HG03442 (cell line): ENCODE data around the gene GCH1.
"Not testable (repeated sequence)": the region's sequence is repeated elsewhere in the genome, so short reads cannot be mapped to it uniquely, and the experiment has no call there.

Experiments used
- ATAC-seq: cut with Tn5 transposase; IDR thresholded peaks from one replicate; pipeline ENCODE4 v1.9.1; 2021; ENCODE audit warnings: mild to moderate bottlenecking, moderate library complexity; ENCODE audit not compliant: unreplicated experiment

GCH1 gene

DNA sequence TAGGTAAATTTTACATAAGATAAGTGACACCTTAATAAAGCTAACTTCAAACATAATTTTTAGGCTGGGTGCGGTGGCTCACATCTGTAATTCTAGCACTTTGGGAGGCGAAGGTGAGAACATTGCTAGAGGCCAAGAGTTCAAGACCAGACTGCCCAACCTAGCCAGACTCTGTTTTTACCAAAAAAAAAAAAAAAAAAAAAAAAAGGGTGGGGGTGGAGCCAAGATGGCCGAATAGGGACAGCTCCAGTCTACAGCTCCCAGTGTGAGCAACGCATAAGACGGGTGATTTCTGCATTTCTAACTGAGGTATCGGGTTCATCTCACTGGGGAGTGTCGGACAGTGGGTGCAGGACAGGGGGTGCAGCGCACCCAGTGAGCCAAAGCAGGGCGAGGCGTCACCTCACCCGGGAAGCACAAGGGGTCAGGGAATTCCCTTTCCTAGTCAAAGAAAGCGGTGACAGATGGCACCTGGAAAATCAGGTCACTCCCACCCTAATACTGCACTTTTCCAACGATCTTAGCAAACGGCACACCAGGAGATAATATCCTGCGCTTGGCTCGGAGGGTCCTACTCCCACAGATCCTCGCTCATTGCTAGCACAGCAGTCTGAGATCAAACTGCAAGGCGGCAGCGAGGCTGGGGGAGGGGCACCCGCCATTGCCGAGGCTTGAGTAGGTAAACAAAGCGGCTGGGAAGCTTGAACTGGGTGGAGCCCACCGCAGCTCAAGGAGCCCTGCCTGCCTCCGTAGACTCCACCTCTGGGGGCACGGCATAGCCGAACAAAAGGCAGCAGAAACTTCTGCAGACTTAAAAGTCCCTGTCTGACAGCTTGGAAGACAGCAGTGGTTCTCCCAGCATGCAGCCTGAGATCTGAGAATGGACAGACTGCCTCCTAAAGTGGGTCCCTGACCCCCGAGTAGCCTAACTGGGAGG is 32.2 kb downstream of the GCH1 start:
- ATAC-seq: not testable (repeated sequence)

DNA sequence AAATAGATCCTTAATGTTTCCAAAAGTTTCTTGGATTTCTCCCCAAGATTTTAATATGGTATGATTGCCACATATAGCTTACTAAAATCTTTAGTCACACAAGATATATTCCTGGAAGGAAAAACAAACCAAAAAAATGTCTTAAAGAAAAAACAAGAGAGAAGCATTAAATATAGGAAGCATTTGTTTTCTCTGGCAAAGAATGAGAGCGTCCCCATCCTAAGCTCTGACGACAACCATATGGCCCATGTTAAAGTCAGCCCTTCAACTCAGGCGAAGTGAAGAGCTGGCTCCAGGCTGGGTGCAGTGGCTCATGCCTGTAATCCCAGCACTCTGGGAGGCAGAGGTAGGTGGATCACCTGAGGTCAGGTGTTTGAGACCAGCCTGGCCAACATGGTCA is 35.6 kb downstream of the GCH1 start:
- ATAC-seq: no peak

DNA sequence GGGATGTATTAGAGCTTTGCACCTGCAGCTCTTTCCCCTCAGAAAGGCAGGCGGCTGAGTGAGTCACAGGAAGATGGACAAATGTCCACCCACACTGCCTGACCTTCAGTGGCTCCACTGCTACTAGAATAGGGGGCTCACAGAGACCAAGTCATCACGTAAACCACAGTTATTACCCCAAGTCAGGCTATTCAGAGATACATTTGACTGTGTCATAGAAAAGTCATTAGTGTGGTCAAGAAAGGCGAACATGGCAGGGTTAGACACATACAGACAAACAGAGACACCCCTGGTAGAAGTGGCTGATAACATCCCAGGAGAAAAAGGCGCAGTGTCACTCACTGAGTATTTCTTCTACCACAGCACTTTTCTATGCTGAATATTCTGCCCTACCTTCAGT is 36.0 kb downstream of the GCH1 start:
- ATAC-seq: no peak

GRCh38 chr14:54864526-54864925 is 38.1 kb downstream of the GCH1 start:
- ATAC-seq: no peak

- ATAC-seq: no peak
Measured at GRCh38 chr14:54857830-54858269, 44.8 kb downstream of the GCH1 start.

DNA sequence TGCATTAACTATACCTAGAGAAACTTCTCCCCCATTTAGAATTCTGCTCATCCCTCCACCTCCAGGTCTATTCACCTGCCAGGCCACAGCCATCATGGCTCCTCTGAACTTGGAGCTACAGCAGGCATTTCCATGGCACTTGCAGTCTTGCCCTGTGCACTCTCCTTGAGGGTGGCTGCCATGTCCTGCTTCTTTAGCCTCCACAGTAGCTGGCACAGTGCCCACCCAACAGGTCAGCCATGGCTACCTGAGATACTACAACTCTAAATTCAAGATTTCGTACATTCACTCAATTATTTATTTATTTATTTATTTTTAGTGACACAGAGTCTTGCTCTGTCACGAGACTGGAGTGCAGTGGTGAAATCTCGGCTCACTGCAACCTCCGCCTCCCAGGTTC is 46.5 kb downstream of the GCH1 start:
- ATAC-seq: no peak

- no peak for ATAC-seq
Measured at GRCh38 chr14:54854181-54854580, 48.4 kb downstream of the GCH1 start.

- ATAC-seq: no peak
Measured at GRCh38 chr14:54853339-54853738, 49.3 kb downstream of the GCH1 start.

- ATAC-seq: no peak
Measured at GRCh38 chr14:54852215-54852614, 50.4 kb downstream of the GCH1 start.

DNA sequence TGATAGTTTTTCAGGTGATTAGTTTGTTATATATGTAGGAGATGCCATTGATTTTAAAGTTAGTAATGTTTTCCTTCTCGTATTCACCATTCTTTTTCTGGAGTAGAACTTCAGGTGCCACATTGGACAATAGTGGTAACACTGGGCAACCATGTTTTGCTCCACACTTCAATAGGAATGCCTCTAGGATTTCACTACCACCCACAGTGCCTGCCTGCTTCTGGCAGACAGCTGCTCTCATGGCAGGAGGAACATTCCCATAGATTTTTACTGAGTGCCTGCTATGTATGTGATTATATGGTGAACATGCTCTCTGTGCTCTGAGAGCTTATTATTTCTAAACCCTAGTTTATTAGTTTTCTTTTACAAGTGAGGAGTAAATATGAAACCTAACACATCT is 53.7 kb downstream of the GCH1 start:
- ATAC-seq: no peak

- no peak for ATAC-seq
Measured at GRCh38 chr14:54845641-54846040, 57.0 kb downstream of the GCH1 start.

GRCh38 chr14:54844479-54844878 is 58.1 kb downstream of the GCH1 start:
- ATAC-seq: no peak

GRCh38 chr14:54840798-54841197 is 61.8 kb downstream of the GCH1 start:
- ATAC-seq: no peak

GRCh38 chr14:54840336-54840735 is 62.3 kb downstream of the GCH1 start:
- no peak for ATAC-seq

DNA sequence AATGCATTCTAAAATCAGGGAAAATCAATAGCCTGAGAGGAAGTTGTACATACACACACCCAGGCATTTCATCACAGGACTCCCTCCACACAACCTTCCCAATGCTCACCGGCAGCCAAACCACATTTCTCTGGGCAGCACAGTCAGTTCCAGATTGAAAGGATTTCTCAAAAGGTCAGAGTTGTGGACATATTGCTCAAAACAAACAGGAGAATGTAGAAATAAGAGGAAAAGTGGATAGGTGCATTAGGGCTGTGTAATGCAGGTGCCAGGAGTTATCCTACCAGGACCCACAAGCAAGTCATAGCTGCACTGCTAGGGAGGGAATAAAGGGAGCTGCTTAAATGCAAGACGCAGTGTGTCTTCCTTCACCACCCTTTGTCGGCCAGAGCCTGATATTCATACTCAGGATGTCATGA is 62.9 kb downstream of the GCH1 start:
- ATAC-seq: no peak

GRCh38 chr14:54838931-54839512 is 63.6 kb downstream of the GCH1 start:
- ATAC-seq: no peak

- no peak for ATAC-seq
Measured at GRCh38 chr14:54837508-54838149, 65.0 kb downstream of the GCH1 start.

- ATAC-seq: no peak
Measured at GRCh38 chr14:54836231-54836630, 66.4 kb downstream of the GCH1 start.

DNA sequence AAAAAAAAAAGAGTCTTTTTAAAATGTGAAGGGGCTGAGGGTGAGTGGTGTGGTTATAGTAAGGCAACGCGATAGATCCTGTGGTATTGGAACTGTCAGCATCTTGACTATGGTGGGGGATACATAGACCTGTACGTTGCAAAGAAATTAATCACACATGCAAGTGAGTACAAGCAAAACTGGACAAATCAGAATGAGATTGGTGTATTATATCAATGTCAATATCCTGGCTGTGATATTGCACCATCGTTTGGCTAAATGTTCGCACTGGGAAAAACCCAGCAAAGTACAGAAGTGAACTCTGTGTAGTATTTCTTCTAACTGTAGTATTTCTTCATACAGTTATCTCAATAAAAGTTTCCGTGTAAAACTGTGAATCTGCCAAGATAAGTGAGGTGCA is 67.9 kb downstream of the GCH1 start:
- no peak for ATAC-seq

DNA sequence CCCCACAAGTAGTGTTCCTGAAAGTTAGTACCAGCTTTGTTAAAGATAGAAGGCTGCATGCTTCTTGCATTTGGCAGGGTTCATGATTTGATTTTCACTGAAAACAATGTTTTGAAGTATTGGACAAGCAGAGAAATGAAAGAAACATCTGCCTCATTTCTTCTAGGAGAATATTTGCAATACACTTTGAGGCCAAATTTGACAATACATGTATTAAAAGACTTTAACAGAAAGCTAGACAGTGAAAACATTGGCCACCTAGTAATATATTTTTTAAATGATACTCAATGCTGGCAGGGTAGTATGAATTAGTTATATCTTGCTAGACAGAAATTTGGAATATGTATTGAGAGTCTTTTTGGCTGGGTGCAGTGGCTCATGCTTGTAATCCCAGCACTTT is 68.5 kb downstream of the GCH1 start:
- ATAC-seq: no peak

DNA sequence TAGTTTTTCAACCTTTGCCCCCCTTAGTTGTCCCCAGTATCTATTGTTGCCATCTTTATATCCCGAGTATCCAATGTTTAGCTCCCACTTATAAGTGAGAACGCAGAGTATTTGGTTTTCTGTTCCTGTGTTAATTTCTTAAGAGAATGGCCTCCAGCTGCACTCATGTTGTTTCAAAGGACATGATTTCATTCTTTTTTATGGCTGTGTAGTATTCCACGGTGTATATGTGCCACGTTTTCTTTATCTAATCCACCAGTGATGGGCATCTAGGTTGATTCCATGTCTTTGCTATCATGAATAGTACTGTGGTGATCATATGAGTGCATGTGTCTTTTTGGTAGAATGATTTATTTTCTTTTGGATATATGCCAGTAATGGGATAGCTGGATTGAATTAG is 72.0 kb downstream of the GCH1 start:
- no peak for ATAC-seq
